ENCODE data around the gene CBY2.

CBY2 gene

GRCh38 chr13:45737571-45738017 is 35.5 kb downstream of the CBY2 start:
- Histone ChIP-seq H3K9me3 (ENCODE audit: control insufficient read depth, insufficient read depth, low read length) (no peaks in the 10 kb centered on the region), H3F3A (ENCODE audit: control insufficient read depth, insufficient read depth) (no peaks in the 10 kb centered on the region), H3K4me2 (ENCODE audit: low read length) (no peak overlapping the region), H3K27me3 (ENCODE audit: control insufficient read depth, low read length) (peaks cover 8% of the 10 kb centered on the region), H3K9me2 (replicated peaks; ENCODE audit: control insufficient read depth, low read length) (no peaks in the 10 kb centered on the region), H3K4me3 (ENCODE audit: low read length) (no peak overlapping the region), H3K27ac (ENCODE audit: low read depth, low read length) (no peak overlapping the region), H3K4me1 (ENCODE audit: control insufficient read depth, low read length) (no peaks in the 10 kb centered on the region), H4K20me1 (ENCODE audit: control insufficient read depth, insufficient read depth, low read depth, low read length) (no peaks in the 10 kb centered on the region), H3K36me3 (ENCODE audit: control insufficient read depth, low read length) (no peaks in the 10 kb centered on the region), H3K79me2 (ENCODE audit: control insufficient read depth, low read length) (no peaks in the 10 kb centered on the region)
- no peak for TF ChIP-seq EZH2phosphoT487 (IDR thresholded peaks at IDR 0.05; ENCODE audit: borderline replicate concordance, low read length)
- peak; percentile 47 for TF ChIP-seq CTCF (IDR thresholded peaks at IDR 0.05; ENCODE audit: low read depth, low read length, poor library complexity, severe bottlenecking)

GRCh38 chr13:45742985-45743384 is 40.9 kb downstream of the CBY2 start:
- Histone ChIP-seq H3K9me2 (replicated peaks; ENCODE audit: control insufficient read depth, low read length) (no peaks in the 10 kb centered on the region), H3K27ac (ENCODE audit: low read depth, low read length) (no peak overlapping the region), H3K4me1 (ENCODE audit: control insufficient read depth, low read length) (no peaks in the 10 kb centered on the region), H3K9me3 (ENCODE audit: control insufficient read depth, insufficient read depth, low read length) (no peaks in the 10 kb centered on the region), H3K36me3 (ENCODE audit: control insufficient read depth, low read length) (no peaks in the 10 kb centered on the region), H3K27me3 (ENCODE audit: control insufficient read depth, low read length) (peaks cover 5% of the 10 kb centered on the region; the same call in 1 of the 2 replicates), H3K4me2 (ENCODE audit: low read length) (no peak overlapping the region), H3K79me2 (ENCODE audit: control insufficient read depth, low read length) (no peaks in the 10 kb centered on the region), H3K4me3 (ENCODE audit: low read length) (no peak overlapping the region), H4K20me1 (ENCODE audit: control insufficient read depth, insufficient read depth, low read depth, low read length) (no peaks in the 10 kb centered on the region), H3F3A (ENCODE audit: control insufficient read depth, insufficient read depth) (no peaks in the 10 kb centered on the region)
- no peak for TF ChIP-seq CTCF (IDR thresholded peaks at IDR 0.05; ENCODE audit: low read depth, low read length, poor library complexity, severe bottlenecking)

GRCh38 chr13:45744979-45745378 is 42.9 kb downstream of the CBY2 start:
- no peak for TF ChIP-seq CTCF (IDR thresholded peaks at IDR 0.05; ENCODE audit: low read depth, low read length, poor library complexity, severe bottlenecking)
- TF ChIP-seq EZH2phosphoT487 (IDR thresholded peaks at IDR 0.05; ENCODE audit: borderline replicate concordance, low read length), result no peak
- no peaks in the 10 kb centered on the region for H3K9me2 ChIP-seq (replicated peaks; ENCODE audit: control insufficient read depth, low read length)
- no peaks in the 10 kb centered on the region for H3K36me3 ChIP-seq (ENCODE audit: control insufficient read depth, low read length)
- H4K20me1 ChIP-seq (ENCODE audit: control insufficient read depth, insufficient read depth, low read depth, low read length), result no peaks in the 10 kb centered on the region
- H3K27me3 ChIP-seq (ENCODE audit: control insufficient read depth, low read length), result peaks cover 5% of the 10 kb centered on the region; the same call in 1 of the 2 replicates
- no peak overlapping the region for H3K4me2 ChIP-seq (ENCODE audit: low read length)
- H3K9me3 ChIP-seq (ENCODE audit: control insufficient read depth, insufficient read depth, low read length), result no peaks in the 10 kb centered on the region
- H3K27ac ChIP-seq (ENCODE audit: low read depth, low read length), result no peak overlapping the region
- H3K79me2 ChIP-seq (ENCODE audit: control insufficient read depth, low read length), result no peaks in the 10 kb centered on the region
- no peaks in the 10 kb centered on the region for H3F3A ChIP-seq (ENCODE audit: control insufficient read depth, insufficient read depth)
- H3K4me3 ChIP-seq (ENCODE audit: low read length), result no peak overlapping the region
- H3K4me1 ChIP-seq (ENCODE audit: control insufficient read depth, low read length), result no peaks in the 10 kb centered on the region

GRCh38 chr13:45747071-45747470 is 45.0 kb downstream of the CBY2 start:
- H3K4me1 ChIP-seq (ENCODE audit: control insufficient read depth, low read length), result no peaks in the 10 kb centered on the region
- no peak overlapping the region for H3K4me3 ChIP-seq (ENCODE audit: low read length)
- H3K9me3 ChIP-seq (ENCODE audit: control insufficient read depth, insufficient read depth, low read length), result no peaks in the 10 kb centered on the region
- no peak overlapping the region for H3K27ac ChIP-seq (ENCODE audit: low read depth, low read length)
- no peaks in the 10 kb centered on the region for H3K79me2 ChIP-seq (ENCODE audit: control insufficient read depth, low read length)
- no peaks in the 10 kb centered on the region for H3F3A ChIP-seq (ENCODE audit: control insufficient read depth, insufficient read depth)
- no peaks in the 10 kb centered on the region for H3K36me3 ChIP-seq (ENCODE audit: control insufficient read depth, low read length)
- no peaks in the 10 kb centered on the region for H3K9me2 ChIP-seq (replicated peaks; ENCODE audit: control insufficient read depth, low read length)
- H4K20me1 ChIP-seq (ENCODE audit: control insufficient read depth, insufficient read depth, low read depth, low read length), result no peaks in the 10 kb centered on the region
- no peak overlapping the region for H3K4me2 ChIP-seq (ENCODE audit: low read length)
- TF ChIP-seq EZH2phosphoT487 (IDR thresholded peaks at IDR 0.05; ENCODE audit: borderline replicate concordance, low read length), result no peak
- no peak for TF ChIP-seq CTCF (IDR thresholded peaks at IDR 0.05; ENCODE audit: low read depth, low read length, poor library complexity, severe bottlenecking)
- peaks cover 5% of the 10 kb centered on the region; the same call in 1 of the 2 replicates for H3K27me3 ChIP-seq (ENCODE audit: control insufficient read depth, low read length)

Measured in DOHH2 (cell line).